Muscle of arm (tissue), 12 donors: Measurements from ENCODE around the gene TKT. TPM values are rescaled to one million over a fixed set of nuclear protein-coding genes. Genes with fewer than 3 reads are reported as not detected.

Experiments used
- DNase-seq: peaks from one replicate; pipeline ENCODE4 v3.0.0-alpha.2; 2013
- polyA plus RNA-seq, 12 donors: library from polyadenylated mRNA; unstranded; fragments of 120-200 nt; gene quantifications; one replicate each; pipeline ENCODE4 v1.2.1, GENCODE V29; 2013; ENCODE audit not compliant: insufficient read length in 12 of 12

Gene TKT
- polyA plus RNA-seq, 12 donors, result 24.9 to 75.6 (median 28.2) TPM; not detected in 1

- DNase-seq, result no peak
Measured at GRCh38 chr3:53198996-53199395, 56.8 kb downstream of the TKT start.

GRCh38 chr3:53198256-53198977 lies 57.4 kb downstream of the TKT start:
- DNase-seq, result no peak

DNA sequence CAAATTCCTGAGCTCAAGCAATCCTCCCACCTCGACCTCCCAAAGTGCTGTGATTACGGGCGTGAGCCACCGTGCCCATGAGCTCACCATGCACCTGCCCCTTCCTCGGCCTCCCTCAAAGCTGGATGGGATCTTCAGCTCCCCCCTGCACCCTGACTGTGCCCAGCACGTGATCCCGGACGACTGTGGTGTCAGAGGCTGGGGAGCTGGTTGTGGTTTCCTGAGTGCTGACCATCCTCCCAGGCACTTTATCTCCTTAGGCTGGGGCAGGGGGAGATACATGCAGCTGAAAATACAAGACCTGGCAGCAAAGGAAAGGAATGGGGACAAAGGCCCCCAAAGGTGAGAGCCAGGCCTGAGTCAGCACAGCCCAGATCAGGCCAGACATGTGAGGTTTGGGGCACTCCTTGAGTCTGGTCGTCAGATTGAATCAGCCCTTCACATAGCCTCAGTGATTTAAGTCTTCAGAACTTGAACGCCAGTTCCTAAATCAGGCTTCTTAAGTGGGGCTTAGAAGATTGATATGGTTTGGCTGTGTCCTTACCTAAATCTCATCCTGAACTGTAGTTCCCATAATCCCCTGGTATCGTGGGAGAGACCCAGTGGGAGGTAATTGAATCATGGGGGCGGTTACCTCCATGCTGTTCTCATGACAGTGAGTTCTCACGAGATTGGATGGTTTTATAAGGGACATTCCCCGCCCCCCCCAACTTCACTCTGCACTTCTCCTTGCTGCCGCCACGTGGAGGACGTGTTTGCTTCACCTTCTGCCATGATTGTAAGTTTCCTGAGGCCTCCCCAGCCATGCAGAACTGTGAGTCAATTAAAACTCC lies 59.0 kb downstream of the TKT start:
- DNase-seq, result no peak

GRCh38 chr3:53195602-53196574 lies 59.9 kb downstream of the TKT start:
- peak; percentile 61 for DNase-seq

DNA sequence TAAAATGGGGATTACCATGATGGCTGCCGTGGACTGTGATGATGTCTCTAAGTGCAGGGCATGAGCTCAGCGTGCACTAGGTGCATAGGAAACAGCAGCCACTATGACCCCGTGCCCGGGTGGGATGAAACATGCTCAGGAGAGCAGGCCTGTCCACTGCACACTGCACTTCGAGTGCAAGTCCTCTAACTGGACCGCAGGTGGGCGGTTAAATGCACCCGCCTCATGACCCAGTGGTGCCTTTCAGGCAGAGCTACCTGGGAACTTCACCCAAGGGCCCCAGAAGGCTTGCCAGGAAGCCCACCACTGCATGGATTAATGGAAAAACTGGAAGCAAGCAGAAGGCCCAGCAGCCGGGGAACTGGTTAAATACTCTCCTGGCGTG lies 60.8 kb downstream of the TKT start:
- DNase-seq, result no peak

GRCh38 chr3:53194210-53195065 lies 61.4 kb downstream of the TKT start:
- no peak for DNase-seq

- peak; percentile 69 for DNase-seq
Measured at GRCh38 chr3:53193466-53194209, 62.2 kb downstream of the TKT start.

- DNase-seq, result no peak
Measured at GRCh38 chr3:53192608-53193007, 63.2 kb downstream of the TKT start.

- DNase-seq, result no peak
Measured at GRCh38 chr3:53191836-53192480, 63.9 kb downstream of the TKT start.

DNA sequence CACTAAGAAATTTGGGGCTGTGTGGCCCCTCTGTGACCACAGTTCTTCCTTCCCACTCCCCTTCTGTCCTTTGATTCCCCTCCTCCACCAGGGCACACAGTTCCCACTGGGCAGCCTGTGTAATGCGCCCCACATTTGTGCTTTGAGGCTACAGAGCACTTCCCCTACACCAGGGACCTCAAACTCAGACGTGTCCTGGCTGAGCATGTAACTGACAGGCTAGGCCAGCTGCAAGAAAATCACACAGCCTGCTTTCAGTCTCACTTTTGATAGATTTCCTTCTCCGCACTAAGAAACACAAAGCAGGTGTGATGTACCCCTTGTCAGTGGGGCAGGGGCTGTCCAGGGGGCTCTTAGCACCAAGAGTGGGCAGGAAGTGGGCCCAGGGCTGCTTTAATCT lies 65.2 kb downstream of the TKT start:
- DNase-seq, result no peak

DNA sequence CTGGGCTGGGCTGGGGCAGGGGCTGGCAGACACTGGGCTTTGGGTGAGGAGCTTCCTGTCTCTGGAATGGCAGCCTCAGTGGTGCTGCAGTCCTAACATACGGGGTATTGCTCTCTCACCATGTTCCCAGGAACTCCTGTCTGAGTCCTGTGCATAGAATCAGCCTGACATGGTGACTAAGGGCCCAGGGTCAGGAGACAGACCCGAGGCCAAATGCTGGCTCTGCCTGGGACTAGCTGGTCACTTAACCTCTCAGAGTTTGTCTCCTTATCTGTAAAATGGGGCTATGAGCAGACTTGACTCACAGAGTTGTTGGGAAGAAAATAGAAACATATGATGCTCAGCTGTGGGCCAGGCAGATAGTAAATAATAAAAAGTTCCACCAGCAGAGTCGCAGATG lies 66.5 kb downstream of the TKT start:
- DNase-seq, result no peak

DNA sequence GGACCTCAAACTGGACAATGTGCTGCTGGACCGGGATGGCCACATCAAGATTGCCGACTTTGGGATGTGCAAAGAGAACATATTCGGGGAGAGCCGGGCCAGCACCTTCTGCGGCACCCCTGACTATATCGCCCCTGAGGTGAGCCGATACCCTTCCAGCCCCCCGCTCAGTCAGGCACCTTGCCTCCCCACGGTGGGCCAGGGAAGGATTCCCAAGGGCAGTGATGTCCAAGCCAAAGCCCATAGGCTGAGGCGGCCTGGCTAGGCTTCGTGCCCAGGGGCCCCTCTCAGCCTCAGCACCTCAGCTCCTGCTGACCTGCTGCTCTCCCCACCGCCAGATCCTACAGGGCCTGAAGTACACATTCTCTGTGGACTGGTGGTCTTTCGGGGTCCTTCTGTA lies 67.1 kb downstream of the TKT start:
- DNase-seq, result no peak

DNA sequence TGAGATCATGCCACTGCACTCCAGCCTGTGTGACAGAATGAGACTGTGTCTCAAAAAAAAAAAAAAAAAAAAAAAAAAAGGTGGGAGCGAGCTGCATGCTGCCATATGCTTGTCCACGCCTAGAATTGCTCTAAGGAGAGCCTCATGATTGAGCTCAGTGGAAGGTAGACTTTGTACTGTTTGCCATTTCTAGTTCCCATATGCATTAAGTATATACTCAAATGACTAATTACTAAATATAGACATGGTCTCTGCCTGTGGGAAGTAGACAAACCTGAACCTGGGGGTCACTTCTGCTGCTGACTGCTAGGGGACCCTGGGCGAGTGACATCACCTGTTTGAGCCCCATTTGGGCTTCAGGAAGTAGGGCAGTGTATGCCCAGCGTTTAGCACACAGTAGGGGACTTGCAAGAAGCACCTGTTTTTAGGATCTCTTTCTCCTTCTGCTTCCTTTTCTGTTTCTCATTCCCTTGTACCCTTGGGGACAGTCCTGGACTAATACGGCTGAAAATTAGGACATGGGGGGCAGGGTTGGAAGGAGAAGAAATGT lies 67.6 kb downstream of the TKT start:
- no peak for DNase-seq

DNA sequence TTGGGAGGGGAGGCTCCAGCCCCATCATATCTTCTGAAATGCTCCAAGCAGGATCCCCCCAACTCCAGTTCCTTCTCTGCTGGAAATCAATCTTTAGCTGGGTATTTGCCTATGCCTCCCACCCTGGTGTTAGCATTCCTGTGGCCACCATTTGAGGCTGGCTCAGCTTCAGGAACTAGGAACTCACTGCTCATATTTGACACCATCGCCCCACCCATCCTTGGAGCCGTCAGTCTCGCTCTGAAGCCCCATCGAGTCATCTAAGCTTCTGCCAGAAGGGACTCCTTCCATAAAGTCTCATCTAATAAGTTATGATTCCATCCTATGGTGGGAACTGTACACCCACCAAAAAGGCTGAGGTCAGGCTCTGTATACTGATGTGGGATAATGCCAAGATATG lies 68.4 kb downstream of the TKT start:
- no peak for DNase-seq

GRCh38 chr3:53186726-53187125 lies 69.1 kb downstream of the TKT start:
- DNase-seq, result no peak

GRCh38 chr3:53185761-53186465 lies 69.9 kb downstream of the TKT start:
- DNase-seq, result no peak

GRCh38 chr3:53184701-53185100 lies 71.1 kb downstream of the TKT start:
- no peak for DNase-seq

DNA sequence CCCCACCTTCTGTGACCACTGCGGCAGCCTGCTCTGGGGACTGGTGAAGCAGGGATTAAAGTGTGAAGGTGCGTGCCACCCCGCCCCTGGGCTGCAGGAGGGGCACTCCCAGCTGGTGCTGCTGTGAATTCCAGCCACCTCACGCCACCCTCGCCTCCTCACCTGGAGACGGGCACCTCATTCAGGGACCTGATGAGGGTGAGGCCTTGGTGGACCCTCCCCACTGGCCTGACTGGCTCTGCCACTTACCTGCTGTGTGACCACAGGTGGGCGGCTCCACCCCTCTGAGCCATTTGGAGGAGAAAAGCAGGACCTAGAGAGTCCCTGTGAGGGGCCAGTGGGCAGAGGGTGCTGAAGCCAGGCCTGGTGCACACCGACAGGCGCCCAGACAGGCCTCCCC lies 72.3 kb downstream of the TKT start:
- DNase-seq, result no peak
